Measurements from ENCODE around the gene KIAA1614. TPM values are rescaled to one million over a fixed set of nuclear protein-coding genes. Genes with fewer than 3 reads are reported as not detected.

Gene KIAA1614
- total RNA-seq, 2 experiments from 2014 or later: 0.08 TPM; not detected in 1

DNA sequence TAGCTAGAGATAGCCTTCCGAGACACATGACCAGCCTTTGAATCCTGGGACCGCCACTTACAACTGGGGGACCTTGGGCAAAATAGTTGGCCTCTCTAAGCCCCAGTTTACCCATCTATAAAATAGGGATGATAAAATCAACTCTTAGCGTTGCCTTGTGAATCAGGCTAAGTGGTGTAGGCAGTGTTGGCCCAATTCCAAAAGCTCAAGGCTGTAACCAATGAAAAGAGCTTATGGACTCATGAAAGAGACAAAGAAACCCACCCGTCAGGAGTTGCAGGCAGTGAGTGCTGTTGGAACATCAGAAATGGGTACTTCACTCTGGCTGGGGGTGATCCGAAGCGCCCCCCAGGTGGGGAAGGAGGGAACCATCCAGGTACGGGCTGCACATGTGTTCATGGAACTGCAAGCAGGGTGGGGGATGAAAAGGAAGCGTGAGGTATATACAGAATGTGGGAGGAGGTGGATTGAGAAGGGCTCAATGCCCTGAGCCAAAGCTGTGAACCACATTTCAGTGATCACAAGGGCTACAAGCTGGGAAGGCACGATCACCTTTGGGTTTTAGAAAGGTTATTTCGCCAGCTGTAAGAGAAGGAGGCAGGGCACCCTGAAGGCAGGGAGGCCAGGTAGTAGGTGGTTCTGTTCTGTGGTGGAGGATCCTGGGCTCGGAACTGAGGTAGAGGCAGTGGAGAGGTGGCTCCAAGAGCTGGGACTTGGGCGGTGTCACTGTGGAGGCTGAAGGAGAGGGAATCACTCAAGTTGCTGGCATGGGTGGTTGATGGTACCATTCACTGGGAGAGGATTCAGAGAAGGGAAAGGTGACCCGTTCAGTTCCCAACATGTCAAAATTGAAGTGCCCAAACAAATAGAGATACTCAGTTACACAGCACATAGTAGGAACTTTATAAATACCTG lies 11.4 kb upstream of the KIAA1614 start:
- no peaks in the 10 kb centered on the region for H3K4me1 Mint-ChIP-seq
- peaks cover 2% of the 10 kb centered on the region for H3K9me3 Mint-ChIP-seq
- no peaks in the 10 kb centered on the region for H3K36me3 Mint-ChIP-seq
- DNase-seq: no peak
- no peak overlapping the region for H3K4me3 Mint-ChIP-seq
- no peaks in the 10 kb centered on the region for H3K27me3 Mint-ChIP-seq
- no peak overlapping the region for H3K27ac Mint-ChIP-seq

DNA sequence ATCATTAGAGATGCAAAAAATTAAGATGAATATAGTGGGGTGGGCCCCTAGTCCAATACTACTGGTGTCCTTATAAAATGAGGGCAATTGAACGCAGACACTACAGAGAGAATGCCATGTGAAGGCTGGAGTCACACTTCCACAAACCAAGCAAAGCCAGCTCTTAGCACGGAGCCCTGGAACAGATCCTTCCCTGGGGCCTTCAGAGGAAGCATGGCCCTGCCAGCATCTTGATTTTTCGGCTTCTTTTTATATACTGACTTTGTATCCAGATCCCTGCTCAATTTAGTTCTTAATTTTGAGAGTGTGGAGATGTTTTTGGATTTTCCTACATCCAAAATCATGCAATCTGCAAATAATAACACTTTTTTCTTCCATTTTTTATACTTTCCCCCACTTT lies 10.2 kb upstream of the KIAA1614 start:
- no peaks in the 10 kb centered on the region for H3K36me3 Mint-ChIP-seq
- no peak overlapping the region for H3K27ac Mint-ChIP-seq
- H3K4me3 Mint-ChIP-seq: no peak overlapping the region
- H3K27me3 Mint-ChIP-seq: no peaks in the 10 kb centered on the region
- peaks cover 2% of the 10 kb centered on the region for H3K9me3 Mint-ChIP-seq
- no peaks in the 10 kb centered on the region for H3K4me1 Mint-ChIP-seq
- DNase-seq: no peak

DNA sequence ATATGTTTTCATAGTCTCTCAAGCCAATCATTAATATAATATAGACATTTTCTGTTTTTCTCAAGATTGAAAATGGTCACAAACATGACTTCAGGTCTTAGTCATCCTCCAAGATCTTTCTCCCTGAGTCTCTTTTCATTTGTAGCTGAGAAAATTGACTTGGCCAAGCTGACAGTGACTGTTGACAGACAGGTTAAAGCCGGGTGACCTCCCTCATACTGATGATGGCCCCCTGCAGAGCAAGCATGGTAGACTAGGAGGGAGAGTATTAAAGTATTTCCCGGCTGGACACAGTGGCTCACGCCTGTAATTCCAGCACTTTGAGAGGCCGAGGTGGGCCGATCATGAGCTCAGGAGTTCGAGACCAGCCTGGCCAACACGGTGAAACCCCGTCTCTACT lies 6.8 kb upstream of the KIAA1614 start:
- Mint-ChIP-seq H3K4me1 (peaks cover 2% of the 10 kb centered on the region), H3K9me3 (peaks cover 2% of the 10 kb centered on the region), H3K36me3 (no peaks in the 10 kb centered on the region), H3K27me3 (peaks cover 8% of the 10 kb centered on the region), H3K27ac (no peak overlapping the region), H3K4me3 (no peak overlapping the region)
- no peak for DNase-seq

DNA sequence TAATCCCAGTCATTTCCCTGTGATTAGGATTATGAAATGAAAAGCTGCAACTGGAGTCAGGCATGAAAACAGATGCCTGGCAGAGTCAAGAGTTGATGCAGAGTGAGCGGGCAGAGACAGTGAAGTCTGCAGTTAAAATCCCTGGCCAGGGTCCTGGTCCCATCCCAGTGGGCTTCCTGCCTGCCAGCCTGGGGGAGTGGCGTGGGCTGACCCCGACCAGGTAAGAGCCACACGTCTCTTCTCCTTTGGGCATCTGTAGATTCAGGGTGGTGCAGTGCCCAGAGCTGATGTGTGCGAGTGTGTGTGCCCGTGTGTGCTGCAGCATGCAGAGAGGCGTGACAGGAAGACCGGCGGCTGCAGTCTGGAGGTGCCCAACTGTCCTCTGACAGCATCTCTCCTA lies 6.2 kb upstream of the KIAA1614 start:
- Mint-ChIP-seq H3K27me3 (peaks cover 14% of the 10 kb centered on the region), H3K27ac (no peak overlapping the region), H3K9me3 (peaks cover 2% of the 10 kb centered on the region), H3K4me1 (peaks cover 2% of the 10 kb centered on the region), H3K36me3 (no peaks in the 10 kb centered on the region), H3K4me3 (no peak overlapping the region)
- DNase-seq: no peak

DNA sequence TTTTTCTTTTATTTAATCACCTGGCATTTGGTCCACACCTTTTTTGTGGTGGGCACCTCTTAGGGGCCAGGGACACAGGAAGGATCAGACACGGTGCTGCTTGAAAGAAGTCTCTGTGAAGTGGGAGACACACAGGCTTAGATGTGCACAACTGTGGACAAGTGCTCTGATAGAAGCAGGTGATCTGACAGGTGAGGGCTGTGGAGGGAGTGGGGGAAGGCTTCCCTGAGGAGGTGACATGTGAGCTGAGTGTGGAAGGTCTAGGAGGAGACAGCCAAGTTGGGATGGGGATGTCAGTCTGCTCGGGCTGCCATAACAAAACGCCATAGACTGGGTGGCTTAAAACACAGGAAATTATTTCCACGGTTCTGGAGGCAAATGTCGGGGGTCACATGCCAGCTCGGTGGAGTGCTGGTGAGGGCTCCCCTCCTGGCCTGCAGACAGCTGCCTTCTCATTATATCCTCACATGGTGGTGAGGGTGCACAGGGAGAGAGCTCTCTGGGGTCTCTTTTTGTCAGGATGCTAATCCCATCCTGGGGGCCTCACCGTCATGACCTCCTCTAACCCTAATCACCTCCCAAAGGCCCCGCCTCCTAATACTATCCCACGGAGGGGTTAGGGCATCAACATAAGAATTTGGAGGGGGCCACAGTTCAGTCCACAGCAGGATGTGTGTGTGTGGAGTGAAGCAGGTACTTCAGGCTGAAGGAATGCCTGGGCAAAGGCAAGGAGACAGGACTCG lies 5.2 kb upstream of the KIAA1614 start:
- H3K9me3 Mint-ChIP-seq: peaks cover 2% of the 10 kb centered on the region
- no peaks in the 10 kb centered on the region for H3K36me3 Mint-ChIP-seq
- no peak overlapping the region for H3K27ac Mint-ChIP-seq

DNA sequence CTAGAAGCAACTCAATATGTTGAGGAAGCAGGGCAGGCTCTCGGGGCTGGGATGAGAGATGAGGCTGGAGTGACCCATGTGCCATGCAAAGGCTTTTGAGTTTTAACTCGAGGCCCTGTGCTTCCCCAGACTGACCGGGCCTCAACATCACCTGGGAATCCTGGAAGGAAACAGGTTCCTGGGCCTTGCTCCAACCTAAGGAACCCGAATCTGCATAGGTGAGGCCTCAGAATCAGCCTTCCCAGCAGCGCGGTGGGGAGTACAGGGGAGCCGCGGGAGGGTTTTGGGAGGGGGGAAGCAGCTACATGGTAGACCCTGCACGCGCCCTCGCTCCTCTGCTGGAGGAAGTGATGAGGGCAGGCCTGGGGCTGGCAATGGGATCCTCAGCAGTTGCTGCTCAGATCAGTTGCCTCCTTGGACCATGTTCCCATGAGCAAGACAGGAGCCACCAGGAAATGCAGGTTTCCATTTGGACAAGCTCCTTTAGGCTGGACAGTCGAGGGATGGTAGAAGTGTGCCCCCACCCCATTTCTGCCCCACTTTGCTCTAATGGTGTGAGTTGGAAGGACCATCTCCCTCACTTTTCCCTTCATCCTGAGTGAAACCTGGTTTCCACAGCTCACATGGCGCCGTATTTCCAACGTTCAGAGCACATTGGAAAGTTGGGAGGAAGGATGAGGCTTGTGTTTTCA lies 4.5 kb upstream of the KIAA1614 start:
- H3K9me3 Mint-ChIP-seq: peaks cover 2% of the 10 kb centered on the region
- peaks cover 21% of the 10 kb centered on the region for H3K27me3 Mint-ChIP-seq
- no peak overlapping the region for H3K4me3 Mint-ChIP-seq
- no peak for DNase-seq
- H3K27ac Mint-ChIP-seq: no peak overlapping the region
- H3K36me3 Mint-ChIP-seq: no peaks in the 10 kb centered on the region
- H3K4me1 Mint-ChIP-seq: peaks cover 2% of the 10 kb centered on the region

More for the DNA sequence above, 5.2 kb upstream of the KIAA1614 start:
- no peak overlapping the region for H3K4me3 Mint-ChIP-seq
- DNase-seq: no peak
- peaks cover 21% of the 10 kb centered on the region for H3K27me3 Mint-ChIP-seq
- peaks cover 2% of the 10 kb centered on the region for H3K4me1 Mint-ChIP-seq

DNA sequence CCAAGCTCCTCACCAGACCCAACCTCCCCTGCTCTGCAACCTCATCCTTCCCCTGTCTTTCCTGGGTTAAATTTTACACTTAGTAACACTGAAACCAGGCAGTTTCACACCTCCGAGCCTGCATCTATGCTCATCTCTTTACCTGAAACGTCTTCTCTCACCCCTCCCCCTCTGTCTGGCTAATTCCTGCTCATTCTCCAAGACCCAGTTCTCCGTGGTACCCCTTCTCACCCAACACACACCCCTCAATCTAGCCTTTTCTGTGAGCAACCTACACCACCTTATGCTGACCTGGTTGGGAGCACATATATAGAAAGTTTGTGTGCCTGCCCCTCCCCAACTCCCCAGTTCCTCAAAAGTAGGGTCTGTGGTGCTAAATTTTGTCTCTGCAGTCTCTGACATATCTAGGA lies 3.7 kb upstream of the KIAA1614 start:
- no peaks in the 10 kb centered on the region for H3K36me3 Mint-ChIP-seq
- H3K27me3 Mint-ChIP-seq: peaks cover 29% of the 10 kb centered on the region
- no peak for DNase-seq
- H3K27ac Mint-ChIP-seq: no peak overlapping the region
- no peak overlapping the region for H3K4me3 Mint-ChIP-seq
- peaks cover 5% of the 10 kb centered on the region for H3K4me1 Mint-ChIP-seq
- peaks cover 2% of the 10 kb centered on the region for H3K9me3 Mint-ChIP-seq

DNA sequence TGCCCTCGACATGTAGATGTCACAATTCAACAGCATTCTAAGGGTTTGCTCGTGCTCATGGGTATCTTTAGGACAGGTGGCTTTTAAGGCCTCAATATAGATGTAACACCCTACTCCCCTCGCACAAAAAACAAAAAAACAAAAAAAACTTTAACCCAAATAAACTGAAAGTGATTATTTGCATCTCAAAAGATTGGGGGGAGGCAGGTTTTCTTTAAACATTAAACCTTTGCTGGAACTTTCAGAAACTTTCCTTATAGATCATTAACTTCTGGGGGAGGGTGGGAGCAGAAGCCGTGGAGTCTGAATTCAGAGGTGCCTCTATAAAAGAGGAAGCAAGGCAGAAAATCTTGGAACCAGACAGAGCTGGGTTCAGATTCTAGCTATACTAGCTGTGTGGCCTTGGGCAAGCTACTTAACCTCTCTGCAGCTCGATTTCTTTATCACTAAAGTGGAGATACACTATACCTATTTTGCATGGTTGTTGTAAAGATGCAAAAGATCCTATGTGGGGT lies 3.2 kb upstream of the KIAA1614 start:
- H3K27me3 Mint-ChIP-seq: peaks cover 34% of the 10 kb centered on the region

DNA sequence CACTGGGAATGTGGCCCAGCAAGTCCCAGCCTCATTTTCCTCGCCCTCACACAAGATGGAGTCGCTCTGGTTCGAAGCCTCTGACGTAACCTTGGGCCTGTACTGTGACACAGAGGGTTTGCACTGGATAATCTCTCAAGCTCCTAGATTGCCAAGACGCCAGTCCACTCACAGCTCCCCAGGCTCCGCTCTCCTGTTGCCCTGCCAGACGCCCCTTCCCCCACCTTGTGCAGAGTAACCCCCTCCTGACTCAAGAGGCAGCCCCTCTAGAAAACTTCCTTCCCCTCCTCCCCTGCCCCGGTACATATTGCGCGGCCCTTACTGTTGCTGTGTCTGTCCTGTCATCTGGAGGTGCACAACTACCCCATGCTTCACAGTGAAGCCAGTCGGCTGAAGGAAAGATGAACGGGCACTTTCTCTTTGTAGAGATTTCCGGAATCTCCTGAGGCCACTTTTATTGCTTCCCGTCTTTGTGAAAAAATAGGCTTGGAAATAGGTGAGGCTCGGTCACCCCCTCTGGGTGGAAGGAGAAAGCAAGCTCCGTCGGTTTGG lies 981 bp upstream of the KIAA1614 start:
- peaks cover 42% of the 10 kb centered on the region for H3K27me3 Mint-ChIP-seq
- no peaks in the 10 kb centered on the region for H3K36me3 Mint-ChIP-seq
- no peak for DNase-seq
- H3K27ac Mint-ChIP-seq: no peak overlapping the region
- H3K4me3 Mint-ChIP-seq: peak overlapping the region; percentile 34
- no peaks in the 10 kb centered on the region for H3K9me3 Mint-ChIP-seq
- H3K4me1 Mint-ChIP-seq: peaks cover 5% of the 10 kb centered on the region

More for the DNA sequence above, 3.2 kb upstream of the KIAA1614 start:
- Mint-ChIP-seq H3K9me3 (peaks cover under 1% of the 10 kb centered on the region), H3K4me3 (no peak overlapping the region), H3K36me3 (no peaks in the 10 kb centered on the region), H3K4me1 (peaks cover 5% of the 10 kb centered on the region), H3K27ac (no peak overlapping the region)
- no peak for DNase-seq

DNA sequence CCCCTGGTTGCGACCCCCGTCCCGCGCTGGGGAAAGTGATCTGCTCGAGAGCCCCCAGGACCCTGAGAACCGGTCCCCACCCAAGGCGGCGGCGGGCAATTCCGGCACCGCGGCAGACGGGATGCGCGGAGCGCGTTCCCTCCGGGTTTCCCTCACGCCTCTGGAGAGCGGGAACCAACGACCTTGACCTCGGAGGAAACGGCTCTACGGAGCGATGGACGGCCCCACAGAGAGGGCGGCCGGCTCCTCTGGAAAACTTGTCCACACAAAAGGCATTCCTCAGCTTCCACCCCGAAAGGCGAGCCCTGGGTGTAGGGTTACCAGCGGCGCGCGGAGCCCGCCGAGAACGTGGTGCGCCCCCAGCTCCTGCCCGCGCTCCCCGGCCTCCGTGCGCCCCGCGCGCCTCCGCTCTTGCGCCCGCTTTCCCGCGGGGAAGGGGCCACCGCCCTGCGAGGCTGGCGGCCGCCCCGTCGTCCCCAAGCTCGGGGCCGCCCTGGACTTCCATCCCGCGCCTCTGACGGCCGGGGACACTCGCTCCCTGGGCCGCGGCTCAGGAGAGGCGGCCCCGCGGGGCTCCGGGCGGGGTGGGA lies 391 bp upstream of the KIAA1614 start:
- Mint-ChIP-seq H3K9me3 (no peaks in the 10 kb centered on the region), H3K36me3 (no peaks in the 10 kb centered on the region), H3K27ac (no peak overlapping the region), H3K4me3 (peak overlapping the region; percentile 34), H3K4me1 (peaks cover 5% of the 10 kb centered on the region), H3K27me3 (peaks cover 42% of the 10 kb centered on the region)
- no peak for DNase-seq

DNA sequence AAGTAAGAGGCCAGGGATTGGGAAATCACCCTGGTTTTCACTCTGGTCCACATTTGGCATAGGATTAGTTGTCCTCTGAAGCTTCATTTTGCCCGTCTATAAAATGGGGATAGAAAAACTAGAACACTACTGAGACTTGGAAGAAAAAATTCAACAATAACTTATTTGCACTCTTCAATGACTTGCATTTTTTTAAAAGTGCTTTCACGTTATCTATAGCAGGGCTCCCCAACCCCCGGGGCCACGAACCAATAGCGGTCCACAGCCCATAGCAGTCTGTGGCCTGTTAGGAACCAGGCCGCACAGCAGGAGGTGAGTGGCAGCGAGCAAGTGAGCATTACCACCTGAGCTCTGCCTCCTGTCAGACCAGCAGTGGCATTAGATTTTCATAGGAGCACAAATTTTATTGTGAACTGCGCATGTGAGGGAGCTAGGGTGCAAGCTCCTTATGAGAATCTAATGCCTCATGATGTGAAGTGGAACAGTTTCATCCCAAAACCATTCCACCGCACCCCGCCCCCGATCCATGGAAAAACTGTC lies 2.8 kb downstream of the KIAA1614 start:
- H3K27ac Mint-ChIP-seq: no peak overlapping the region
- peaks cover 3% of the 10 kb centered on the region for H3K4me1 Mint-ChIP-seq
- no peaks in the 10 kb centered on the region for H3K9me3 Mint-ChIP-seq
- peaks cover 38% of the 10 kb centered on the region for H3K27me3 Mint-ChIP-seq
- no peak for DNase-seq
- no peak overlapping the region for H3K4me3 Mint-ChIP-seq
- H3K36me3 Mint-ChIP-seq: no peaks in the 10 kb centered on the region

DNA sequence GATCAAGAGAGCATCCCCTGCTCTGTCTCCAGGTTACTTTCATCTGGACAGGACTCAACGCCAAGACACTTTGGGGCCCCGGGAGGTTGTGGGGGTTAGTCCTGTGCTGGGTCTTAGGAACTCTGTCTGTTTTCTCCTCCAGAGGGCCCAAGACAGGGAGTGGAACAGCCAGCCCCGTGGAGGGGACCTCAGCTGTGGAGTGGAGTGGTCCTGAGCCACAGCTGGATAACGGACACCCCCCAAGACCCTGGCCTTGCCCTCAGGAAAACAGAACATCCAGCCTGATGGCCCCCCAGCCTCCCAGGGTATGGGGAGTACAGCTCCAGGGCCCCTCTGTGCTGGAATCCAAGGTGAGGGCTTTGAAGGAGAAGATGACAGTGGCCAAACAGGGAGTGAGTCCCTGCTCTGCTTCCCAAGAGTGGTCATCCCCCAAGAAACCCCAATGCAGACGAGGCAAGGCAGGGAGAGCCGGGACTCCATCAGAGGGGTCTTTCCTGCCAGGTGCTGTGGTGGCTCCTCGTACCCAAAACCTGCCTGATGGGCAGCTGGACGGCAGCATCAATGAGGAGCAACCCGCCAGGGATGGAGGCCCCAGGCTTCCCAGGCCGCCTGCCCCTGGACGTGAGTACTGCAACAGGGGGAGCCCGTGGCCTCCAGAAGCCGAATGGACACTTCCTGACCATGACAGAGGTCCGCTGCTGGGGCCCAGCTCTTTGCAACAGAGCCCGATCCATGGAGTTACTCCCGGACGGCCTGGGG lies 3.5 kb downstream of the KIAA1614 start:
- Mint-ChIP-seq H3K36me3 (no peaks in the 10 kb centered on the region), H3K4me1 (peaks cover 3% of the 10 kb centered on the region)

DNA sequence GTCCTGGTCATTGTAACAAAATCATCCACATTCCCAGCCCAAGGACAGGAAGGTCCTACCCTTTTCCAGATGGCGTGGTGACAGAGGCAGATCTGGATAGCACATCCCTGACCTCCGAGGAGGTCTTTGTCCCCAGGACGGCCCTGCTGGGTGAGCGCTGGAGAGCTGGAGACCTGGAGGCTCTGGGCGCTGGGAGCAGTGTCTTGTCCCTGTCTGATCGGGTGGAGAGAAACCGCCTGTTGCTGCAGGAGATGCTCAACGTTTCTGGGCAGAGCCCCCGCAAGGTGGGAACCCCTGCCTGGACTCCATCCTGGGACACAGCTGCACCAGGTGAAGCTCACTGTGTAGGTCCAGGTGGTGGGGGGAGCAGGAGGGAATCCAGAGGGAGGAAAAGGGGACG lies 4.1 kb downstream of the KIAA1614 start:
- Mint-ChIP-seq H3K36me3 (no peaks in the 10 kb centered on the region), H3K27me3 (peaks cover 26% of the 10 kb centered on the region), H3K27ac (no peak overlapping the region), H3K4me3 (no peak overlapping the region), H3K4me1 (peaks cover 3% of the 10 kb centered on the region), H3K9me3 (no peaks in the 10 kb centered on the region)
- no peak for DNase-seq

More for the DNA sequence above, 3.5 kb downstream of the KIAA1614 start:
- no peak for DNase-seq
- Mint-ChIP-seq H3K4me3 (no peak overlapping the region), H3K27ac (no peak overlapping the region), H3K9me3 (no peaks in the 10 kb centered on the region), H3K27me3 (peaks cover 32% of the 10 kb centered on the region)

Measured in activated naive CD8-positive, alpha-beta T cell treated with anti-CD3 and anti-CD28 coated beads for 36 hours (primary cell).